Measurements from ENCODE around the gene RPTOR.

RPTOR gene

GRCh38 chr17:80940171-80941123, 395.8 kb downstream of the RPTOR start:
- Histone ChIP-seq H3K4me3 (ENCODE audit: low read depth in 1 of 2, low read length in 2 of 2) (no peak overlapping the region), H3K9ac (ENCODE audit: low read depth in 1 of 2, low read length in 2 of 2) (no peak overlapping the region), H3K27ac (ENCODE audit: low read depth, low read length) (no peak overlapping the region), H3K4me1 (ENCODE audit: control insufficient read depth in 1 of 2, insufficient read depth in 2 of 2, low read length in 2 of 2) (peaks cover 0 to 16% of the 10 kb centered on the region in 2 donors), H3K36me3 (ENCODE audit: control insufficient read depth in 1 of 2, insufficient read depth in 2 of 2, low read length in 2 of 2) (peaks cover 3 to 14% of the 10 kb centered on the region in 2 donors), H3K9me3 (ENCODE audit: control insufficient read depth in 1 of 2, low read length in 2 of 2) (no peaks in the 10 kb centered on the region), H3K27me3 (ENCODE audit: control insufficient read depth in 1 of 2, insufficient read depth in 2 of 2, low read length in 2 of 2) (no peaks in the 10 kb centered on the region)

- Histone ChIP-seq H3K9ac (ENCODE audit: low read depth in 1 of 2, low read length in 2 of 2) (no peak overlapping the region), H3K27me3 (ENCODE audit: control insufficient read depth in 1 of 2, insufficient read depth in 2 of 2, low read length in 2 of 2) (no peaks in the 10 kb centered on the region), H3K4me1 (ENCODE audit: control insufficient read depth in 1 of 2, insufficient read depth in 2 of 2, low read length in 2 of 2) (peaks cover 0 to 16% of the 10 kb centered on the region in 2 donors), H3K4me3 (ENCODE audit: low read depth in 1 of 2, low read length in 2 of 2) (no peak overlapping the region), H3K36me3 (ENCODE audit: control insufficient read depth in 1 of 2, insufficient read depth in 2 of 2, low read length in 2 of 2) (peaks cover 3 to 21% of the 10 kb centered on the region in 2 donors), H3K27ac (ENCODE audit: low read depth, low read length) (no peak overlapping the region), H3K9me3 (ENCODE audit: control insufficient read depth in 1 of 2, low read length in 2 of 2) (no peaks in the 10 kb centered on the region)
Observed at GRCh38 chr17:80941171-80941570, 396.5 kb downstream of the RPTOR start.

- Histone ChIP-seq H3K27ac (ENCODE audit: low read depth, low read length) (no peak overlapping the region), H3K4me1 (ENCODE audit: control insufficient read depth in 1 of 2, insufficient read depth in 2 of 2, low read length in 2 of 2) (peaks cover 0 to 16% of the 10 kb centered on the region in 2 donors), H3K9ac (ENCODE audit: low read depth in 1 of 2, low read length in 2 of 2) (no peak overlapping the region), H3K27me3 (ENCODE audit: control insufficient read depth in 1 of 2, insufficient read depth in 2 of 2, low read length in 2 of 2) (no peaks in the 10 kb centered on the region), H3K9me3 (ENCODE audit: control insufficient read depth in 1 of 2, low read length in 2 of 2) (no peaks in the 10 kb centered on the region), H3K4me3 (ENCODE audit: low read depth in 1 of 2, low read length in 2 of 2) (no peak overlapping the region), H3K36me3 (ENCODE audit: control insufficient read depth in 1 of 2, insufficient read depth in 2 of 2, low read length in 2 of 2) (peaks cover 6 to 22% of the 10 kb centered on the region in 2 donors)
Observed at GRCh38 chr17:80941743-80942422, 397.2 kb downstream of the RPTOR start.

- Histone ChIP-seq H3K4me1 (ENCODE audit: control insufficient read depth in 1 of 2, insufficient read depth in 2 of 2, low read length in 2 of 2) (peaks cover 0 to 12% of the 10 kb centered on the region in 2 donors), H3K36me3 (ENCODE audit: control insufficient read depth in 1 of 2, insufficient read depth in 2 of 2, low read length in 2 of 2) (peaks cover 6 to 24% of the 10 kb centered on the region in 2 donors)
Observed at GRCh38 chr17:80942423-80943345, 398.0 kb downstream of the RPTOR start.

GRCh38 chr17:80943346-80944145, 398.9 kb downstream of the RPTOR start:
- no peak overlapping the region for H3K9ac ChIP-seq (ENCODE audit: low read depth in 1 of 2, low read length in 2 of 2)
- peaks cover 6 to 30% of the 10 kb centered on the region in 2 donors for H3K36me3 ChIP-seq (ENCODE audit: control insufficient read depth in 1 of 2, insufficient read depth in 2 of 2, low read length in 2 of 2)
- peaks cover 0 to 11% of the 10 kb centered on the region in 2 donors for H3K4me1 ChIP-seq (ENCODE audit: control insufficient read depth in 1 of 2, insufficient read depth in 2 of 2, low read length in 2 of 2)
- no peaks in the 10 kb centered on the region for H3K27me3 ChIP-seq (ENCODE audit: control insufficient read depth in 1 of 2, insufficient read depth in 2 of 2, low read length in 2 of 2)
- no peak overlapping the region for H3K4me3 ChIP-seq (ENCODE audit: low read depth in 1 of 2, low read length in 2 of 2)
- no peaks in the 10 kb centered on the region for H3K9me3 ChIP-seq (ENCODE audit: control insufficient read depth in 1 of 2, low read length in 2 of 2)
- H3K27ac ChIP-seq (ENCODE audit: low read depth, low read length), result no peak overlapping the region

More at GRCh38 chr17:80942423-80943345, 398.0 kb downstream of the RPTOR start:
- Histone ChIP-seq H3K27me3 (ENCODE audit: control insufficient read depth in 1 of 2, insufficient read depth in 2 of 2, low read length in 2 of 2) (no peaks in the 10 kb centered on the region), H3K27ac (ENCODE audit: low read depth, low read length) (no peak overlapping the region), H3K4me3 (ENCODE audit: low read depth in 1 of 2, low read length in 2 of 2) (no peak overlapping the region), H3K9me3 (ENCODE audit: control insufficient read depth in 1 of 2, low read length in 2 of 2) (no peaks in the 10 kb centered on the region), H3K9ac (ENCODE audit: low read depth in 1 of 2, low read length in 2 of 2) (no peak overlapping the region)

GRCh38 chr17:80944326-80944725, 399.7 kb downstream of the RPTOR start:
- peaks cover 4 to 27% of the 10 kb centered on the region in 2 donors for H3K36me3 ChIP-seq (ENCODE audit: control insufficient read depth in 1 of 2, insufficient read depth in 2 of 2, low read length in 2 of 2)

GRCh38 chr17:80945736-80946135, 401.1 kb downstream of the RPTOR start:
- Histone ChIP-seq H3K4me3 (ENCODE audit: low read depth in 1 of 2, low read length in 2 of 2) (no peak overlapping the region), H3K27ac (ENCODE audit: low read depth, low read length) (no peak overlapping the region), H3K4me1 (ENCODE audit: control insufficient read depth in 1 of 2, insufficient read depth in 2 of 2, low read length in 2 of 2) (peaks cover 0 to 7% of the 10 kb centered on the region in 2 donors), H3K9ac (ENCODE audit: low read depth in 1 of 2, low read length in 2 of 2) (no peak overlapping the region), H3K9me3 (ENCODE audit: control insufficient read depth in 1 of 2, low read length in 2 of 2) (no peaks in the 10 kb centered on the region), H3K36me3 (ENCODE audit: control insufficient read depth in 1 of 2, insufficient read depth in 2 of 2, low read length in 2 of 2) (peaks cover 3 to 32% of the 10 kb centered on the region in 2 donors), H3K27me3 (ENCODE audit: control insufficient read depth in 1 of 2, insufficient read depth in 2 of 2, low read length in 2 of 2) (no peaks in the 10 kb centered on the region)

More at GRCh38 chr17:80944326-80944725, 399.7 kb downstream of the RPTOR start:
- Histone ChIP-seq H3K4me1 (ENCODE audit: control insufficient read depth in 1 of 2, insufficient read depth in 2 of 2, low read length in 2 of 2) (peaks cover 0 to 8% of the 10 kb centered on the region in 2 donors), H3K9me3 (ENCODE audit: control insufficient read depth in 1 of 2, low read length in 2 of 2) (no peaks in the 10 kb centered on the region), H3K4me3 (ENCODE audit: low read depth in 1 of 2, low read length in 2 of 2) (no peak overlapping the region), H3K9ac (ENCODE audit: low read depth in 1 of 2, low read length in 2 of 2) (no peak overlapping the region), H3K27ac (ENCODE audit: low read depth, low read length) (no peak overlapping the region), H3K27me3 (ENCODE audit: control insufficient read depth in 1 of 2, insufficient read depth in 2 of 2, low read length in 2 of 2) (no peaks in the 10 kb centered on the region)

- H3K27ac ChIP-seq (ENCODE audit: low read depth, low read length), result no peak overlapping the region
- no peaks in the 10 kb centered on the region for H3K27me3 ChIP-seq (ENCODE audit: control insufficient read depth in 1 of 2, insufficient read depth in 2 of 2, low read length in 2 of 2)
- H3K9ac ChIP-seq (ENCODE audit: low read depth in 1 of 2, low read length in 2 of 2), result no peak overlapping the region
- no peaks in the 10 kb centered on the region for H3K9me3 ChIP-seq (ENCODE audit: control insufficient read depth in 1 of 2, low read length in 2 of 2)
- H3K4me3 ChIP-seq (ENCODE audit: low read depth in 1 of 2, low read length in 2 of 2), result no peak overlapping the region
- peaks cover 3 to 32% of the 10 kb centered on the region in 2 donors for H3K36me3 ChIP-seq (ENCODE audit: control insufficient read depth in 1 of 2, insufficient read depth in 2 of 2, low read length in 2 of 2)
- H3K4me1 ChIP-seq (ENCODE audit: control insufficient read depth in 1 of 2, insufficient read depth in 2 of 2, low read length in 2 of 2), result peaks cover 0 to 7% of the 10 kb centered on the region in 2 donors
Observed at GRCh38 chr17:80946449-80946848, 401.8 kb downstream of the RPTOR start.
